Panc1 (cell line): ENCODE measurements around the gene BBS9. TPM values are rescaled to one million over a fixed set of nuclear protein-coding genes. Genes with fewer than 3 reads are reported as not detected.

Source experiments
- ATAC-seq: fragments of 200-7000 bp; cut with Tn5 transposase; 2 replicates; pipeline ENCODE4 v1.9.1; 2020; ENCODE audit warnings: mild to moderate bottlenecking, moderate library complexity
- BruUV-seq: library from RNA; stranded (reverse); fragments of 400-500 nt; replicated peaks from 2 replicates; lab custom pipeline; 2021; lab: Mats Ljungman, UMichigan
- CTCF ChIA-PET: fragments of 300-600 bp; sonication (Branson Sonifier 250); formaldehyde crosslinking; loops from one replicate; lab custom pipeline; 2022; ENCODE audit warnings: antibody characterized with exemption; lab: Charles Lee
- POLR2A ChIA-PET: fragments of 300-600 bp; sonication (Branson Sonifier 250); formaldehyde crosslinking; loops from one replicate; lab custom pipeline; 2022; ENCODE audit warnings: antibody characterized with exemption; lab: Charles Lee
- DNase-seq: peaks from one replicate; pipeline ENCODE4 v3.0.0-alpha.2; 2010; ENCODE audit warnings: low read depth, low spot score
- H3K27ac ChIP-seq: 2 replicates; pipeline ENCODE4 v1.5.1; 2011; ENCODE audit warnings: mild to moderate bottlenecking, low read length, inconsistent platforms
- H3K27me3 ChIP-seq: fragments of 200-500 bp; sonication (Bioruptor generic); 2 replicates; pipeline ENCODE4 v1.6.0; 2014; ENCODE audit warnings: low read length, inconsistent platforms; ENCODE audit not compliant: control insufficient read depth, insufficient read depth
- H3K36me3 ChIP-seq: fragments of 200-500 bp; sonication (Bioruptor generic); 2 replicates; pipeline ENCODE4 v1.5.1; 2014; ENCODE audit warnings: inconsistent platforms, mild to moderate bottlenecking, low read length, moderate library complexity; ENCODE audit not compliant: control insufficient read depth, insufficient read depth
- H3K4me1 ChIP-seq: 2 replicates; pipeline ENCODE4 v1.5.1; 2011; ENCODE audit warnings: inconsistent platforms, mild to moderate bottlenecking, low read length, moderate library complexity; ENCODE audit not compliant: control insufficient read depth, insufficient read depth
- H3K4me3 ChIP-seq, 2 experiments: 2 replicates each; pipeline ENCODE4 v1.5.1; 2011 to 2012; ENCODE audit warnings: low read depth in 2 of 2, low read length in 2 of 2, mild to moderate bottlenecking in 2 of 2, inconsistent platforms in 1 of 2, moderate library complexity in 1 of 2
- H3K9me3 ChIP-seq: fragments of 200-500 bp; sonication (Bioruptor generic); 2 replicates; pipeline ENCODE4 v1.5.1; 2014; ENCODE audit warnings: low read depth, mild to moderate bottlenecking, inconsistent platforms, low read length, moderate library complexity; ENCODE audit not compliant: control insufficient read depth, insufficient read depth
- POLR2AphosphoS5 ChIP-seq: IDR thresholded peaks from 2 replicates; pipeline ENCODE4 v1.6.1; 2012; ENCODE audit warnings: mild to moderate bottlenecking, low read depth, low read length, moderate library complexity
- SIN3A ChIP-seq: IDR thresholded peaks from 2 replicates; pipeline ENCODE4 v1.6.1; 2012; ENCODE audit warnings: low read depth, mild to moderate bottlenecking, low read length, moderate library complexity, borderline replicate concordance; ENCODE audit not compliant: insufficient read depth
- TCF7L2 ChIP-seq: IDR thresholded peaks from 2 replicates; pipeline ENCODE4 v1.6.1; 2011; ENCODE audit warnings: mild to moderate bottlenecking, low read depth, low read length, inconsistent platforms
- in situ Hi-C: cut with HindIII; loops from 2 replicates; pipeline ENCODE4 v1.10.0; 2016; ENCODE audit warnings: low sequenced_read_pairs, low pct_unique_long_range_greater_than_20kb
- intact Hi-C: fragments of 100-400 bp; cut with micrococcal nuclease; formaldehyde crosslinking; loops from one replicate; pipeline ENCODE4 v1.10.0; 2022; ENCODE audit not compliant: unreplicated experiment
- total RNA-seq: library from RNA; stranded (reverse); gene quantifications from one replicate; pipeline ENCODE4 v1.2.1, GENCODE V29; 2021; ENCODE audit not compliant: unreplicated experiment
- TF ChIP-seq, protein P1 (sequence below), 2 experiments: IDR thresholded peaks; 2 replicates each; pipeline ENCODE4 v1.6.1; 2011 to 2012; ENCODE audit warnings: low read depth in 2 of 2, control low read depth in 1 of 2, low read length in 1 of 2, mild to moderate bottlenecking in 1 of 2, moderate library complexity in 1 of 2; ENCODE audit not compliant: insufficient read depth in 1 of 2
- TF ChIP-seq, protein P2 (sequence below): fragments of 450-650 bp; IDR thresholded peaks from 2 replicates; pipeline ENCODE4 v1.5.1; 2017; ENCODE audit warnings: mild to moderate bottlenecking

The BBS9 gene
- total RNA-seq, 1 experiment from 2014 or later = 6.9 TPM

DNA sequence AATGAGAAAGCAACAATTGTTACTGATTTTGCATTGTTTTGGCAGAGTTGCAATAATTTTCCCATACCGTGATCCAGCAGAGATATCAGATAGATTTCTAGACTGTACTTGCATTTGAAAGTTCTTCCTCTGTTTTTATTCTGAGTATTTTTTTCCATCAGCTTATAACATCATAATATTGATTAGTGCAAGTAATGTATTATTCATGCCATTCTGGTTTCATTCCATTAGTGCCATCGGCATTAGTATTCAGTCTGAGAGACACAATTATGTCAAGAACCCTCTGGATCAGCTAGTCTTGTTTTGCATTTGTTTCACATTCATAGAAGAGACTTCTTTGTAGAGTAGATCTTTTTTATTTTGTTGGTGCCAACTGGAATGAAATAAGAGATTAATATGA is 304.0 kb downstream of the BBS9 start:
- BruUV-seq = no TSS peak
- ChIA-PET CTCF (no interaction called here), POLR2A (no interaction called here)
- DNase-seq (no peak), ATAC-seq (no peak)
- no peak overlapping the region for H3K27ac ChIP-seq
- in situ Hi-C loops (no loop called here), intact Hi-C loops (no loop called here)
- H3K9me3 ChIP-seq = no peaks in the 10 kb centered on the region
- H3K4me1 ChIP-seq = no peaks in the 10 kb centered on the region
- no peaks in the 10 kb centered on the region for H3K36me3 ChIP-seq
- no peaks in the 10 kb centered on the region; the same call in 1 of the 2 replicates for H3K27me3 ChIP-seq
- no peak for TF ChIP-seq TCF7L2
- no peak for TF ChIP-seq SIN3A
- no peak for TF ChIP-seq POLR2AphosphoS5
- TF ChIP-seq, protein P1, sequence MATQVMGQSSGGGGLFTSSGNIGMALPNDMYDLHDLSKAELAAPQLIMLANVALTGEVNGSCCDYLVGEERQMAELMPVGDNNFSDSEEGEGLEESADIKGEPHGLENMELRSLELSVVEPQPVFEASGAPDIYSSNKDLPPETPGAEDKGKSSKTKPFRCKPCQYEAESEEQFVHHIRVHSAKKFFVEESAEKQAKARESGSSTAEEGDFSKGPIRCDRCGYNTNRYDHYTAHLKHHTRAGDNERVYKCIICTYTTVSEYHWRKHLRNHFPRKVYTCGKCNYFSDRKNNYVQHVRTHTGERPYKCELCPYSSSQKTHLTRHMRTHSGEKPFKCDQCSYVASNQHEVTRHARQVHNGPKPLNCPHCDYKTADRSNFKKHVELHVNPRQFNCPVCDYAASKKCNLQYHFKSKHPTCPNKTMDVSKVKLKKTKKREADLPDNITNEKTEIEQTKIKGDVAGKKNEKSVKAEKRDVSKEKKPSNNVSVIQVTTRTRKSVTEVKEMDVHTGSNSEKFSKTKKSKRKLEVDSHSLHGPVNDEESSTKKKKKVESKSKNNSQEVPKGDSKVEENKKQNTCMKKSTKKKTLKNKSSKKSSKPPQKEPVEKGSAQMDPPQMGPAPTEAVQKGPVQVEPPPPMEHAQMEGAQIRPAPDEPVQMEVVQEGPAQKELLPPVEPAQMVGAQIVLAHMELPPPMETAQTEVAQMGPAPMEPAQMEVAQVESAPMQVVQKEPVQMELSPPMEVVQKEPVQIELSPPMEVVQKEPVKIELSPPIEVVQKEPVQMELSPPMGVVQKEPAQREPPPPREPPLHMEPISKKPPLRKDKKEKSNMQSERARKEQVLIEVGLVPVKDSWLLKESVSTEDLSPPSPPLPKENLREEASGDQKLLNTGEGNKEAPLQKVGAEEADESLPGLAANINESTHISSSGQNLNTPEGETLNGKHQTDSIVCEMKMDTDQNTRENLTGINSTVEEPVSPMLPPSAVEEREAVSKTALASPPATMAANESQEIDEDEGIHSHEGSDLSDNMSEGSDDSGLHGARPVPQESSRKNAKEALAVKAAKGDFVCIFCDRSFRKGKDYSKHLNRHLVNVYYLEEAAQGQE (IDR thresholded peaks at IDR 0.05; ENCODE audit: insufficient read depth in 1 of 2, low read depth in 2 of 2, low read length in 1 of 2) = no peak
- TF ChIP-seq, protein P2, sequence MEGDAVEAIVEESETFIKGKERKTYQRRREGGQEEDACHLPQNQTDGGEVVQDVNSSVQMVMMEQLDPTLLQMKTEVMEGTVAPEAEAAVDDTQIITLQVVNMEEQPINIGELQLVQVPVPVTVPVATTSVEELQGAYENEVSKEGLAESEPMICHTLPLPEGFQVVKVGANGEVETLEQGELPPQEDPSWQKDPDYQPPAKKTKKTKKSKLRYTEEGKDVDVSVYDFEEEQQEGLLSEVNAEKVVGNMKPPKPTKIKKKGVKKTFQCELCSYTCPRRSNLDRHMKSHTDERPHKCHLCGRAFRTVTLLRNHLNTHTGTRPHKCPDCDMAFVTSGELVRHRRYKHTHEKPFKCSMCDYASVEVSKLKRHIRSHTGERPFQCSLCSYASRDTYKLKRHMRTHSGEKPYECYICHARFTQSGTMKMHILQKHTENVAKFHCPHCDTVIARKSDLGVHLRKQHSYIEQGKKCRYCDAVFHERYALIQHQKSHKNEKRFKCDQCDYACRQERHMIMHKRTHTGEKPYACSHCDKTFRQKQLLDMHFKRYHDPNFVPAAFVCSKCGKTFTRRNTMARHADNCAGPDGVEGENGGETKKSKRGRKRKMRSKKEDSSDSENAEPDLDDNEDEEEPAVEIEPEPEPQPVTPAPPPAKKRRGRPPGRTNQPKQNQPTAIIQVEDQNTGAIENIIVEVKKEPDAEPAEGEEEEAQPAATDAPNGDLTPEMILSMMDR = no peak
- H3K4me3 ChIP-seq = no peak overlapping the region

DNA sequence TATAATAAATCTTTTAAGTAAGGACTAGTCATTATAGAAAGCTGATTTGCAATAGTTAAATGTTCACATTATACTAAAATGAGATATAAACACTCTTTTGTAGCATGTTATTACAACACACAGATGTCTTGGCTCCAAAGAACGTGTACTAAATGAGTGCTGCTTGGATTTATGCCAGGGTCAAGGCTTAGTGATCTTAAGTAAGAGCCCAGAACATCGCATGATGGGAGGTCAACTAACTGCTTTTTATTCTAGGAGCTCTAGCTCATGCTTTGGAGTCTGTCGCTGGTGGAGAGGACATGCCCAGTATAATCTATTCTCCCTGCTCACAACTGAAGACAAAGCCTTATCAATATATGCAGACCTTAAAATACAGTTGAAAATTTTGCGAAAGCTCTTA is 315.1 kb downstream of the BBS9 start:
- no peak for DNase-seq
- intact Hi-C loops = no loop called here
- TF ChIP-seq POLR2AphosphoS5 (no peak), SIN3A (no peak), TCF7L2 (no peak)
- TF ChIP-seq, protein P2 = no peak
- TF ChIP-seq, protein P1 (IDR thresholded peaks at IDR 0.05; ENCODE audit: insufficient read depth in 1 of 2, low read depth in 2 of 2, low read length in 1 of 2) = no peak

More for the DNA sequence above, 315.1 kb downstream of the BBS9 start:
- ChIA-PET CTCF (no interaction called here), POLR2A (no interaction called here)
- H3K36me3 ChIP-seq = no peaks in the 10 kb centered on the region
- H3K4me1 ChIP-seq = no peaks in the 10 kb centered on the region
- H3K27me3 ChIP-seq = no peaks in the 10 kb centered on the region
- BruUV-seq = no TSS peak
- H3K27ac ChIP-seq = no peak overlapping the region
- ATAC-seq = no peak
- in situ Hi-C loops = no loop called here
- H3K4me3 ChIP-seq = no peak overlapping the region
- H3K9me3 ChIP-seq = no peaks in the 10 kb centered on the region
